T-cell (primary cell): Measurements from ENCODE around the gene FBXL4. TPM values are rescaled to one million over a fixed set of nuclear protein-coding genes. Genes with fewer than 3 reads are reported as not detected.

Source experiments
- ATAC-seq, 4 experiments: fragments of 200-7000 bp in 3 of 4; fragments of 150-1000 bp in 1 of 4; cut with Tn5 transposase; replicated peaks in 1 of 4; 1 replicate in 3 of 4; 2 replicates in 1 of 4; pipeline ENCODE4 v1.10.0; 2021; ENCODE audit warnings: moderate library complexity in 3 of 4, mild to moderate bottlenecking in 2 of 4, moderate number of reproducible peaks in 1 of 4
- CTCF ChIA-PET, 2 donors: fragments of 300-600 bp; sonication (Branson Sonifier 250); formaldehyde crosslinking; loops; one replicate each; lab custom pipeline; 2022; ENCODE audit warnings: antibody characterized with exemption in 2 of 2; lab: Charles Lee
- POLR2A ChIA-PET, 2 donors: fragments of 300-600 bp; sonication (Branson Sonifier 250); formaldehyde crosslinking; loops; one replicate each; lab custom pipeline; 2022; ENCODE audit warnings: antibody characterized with exemption in 2 of 2; lab: Charles Lee
- DNase-seq, 35 experiments: peaks; one replicate each; pipeline versions ENCODE4 v3.0.0 to v3.0.0-alpha.2; 2013 to 2023
- H3K27ac ChIP-seq: one replicate; pipeline ENCODE4 v1.5.1; 2013; ENCODE audit warnings: low read length
- H3K27me3 ChIP-seq, 2 experiments: replicated peaks in 1 of 2; 1 replicate in 1 of 2; 2 replicates in 1 of 2; pipeline versions ENCODE4 v1.6.1 to v1.7.0; 2013; ENCODE audit warnings: low read length in 1 of 2, mixed read lengths in 1 of 2; ENCODE audit not compliant: control insufficient read depth in 2 of 2, insufficient read depth in 2 of 2; ENCODE audit errors: extremely low read depth in 1 of 2
- H3K36me3 ChIP-seq, 2 donors: 1 replicate in 1 of 2; 2 replicates in 1 of 2; pipeline versions ENCODE4 v1.6.1 to v1.7.0; 2013; ENCODE audit warnings: low read length in 1 of 2; ENCODE audit not compliant: control insufficient read depth in 2 of 2, insufficient read depth in 1 of 2; ENCODE audit errors: extremely low read depth in 1 of 2
- H3K4me1 ChIP-seq, 2 experiments: 1 replicate in 1 of 2; 2 replicates in 1 of 2; pipeline versions ENCODE4 v1.6.1 to v1.7.0; 2013; ENCODE audit warnings: low read length in 2 of 2, mixed read lengths in 1 of 2; ENCODE audit not compliant: insufficient read depth in 2 of 2, control insufficient read depth in 1 of 2; ENCODE audit errors: extremely low read depth in 1 of 2
- H3K4me3 ChIP-seq, 2 donors: 1 replicate in 1 of 2; 2 replicates in 1 of 2; pipeline versions ENCODE4 v1.5.1 to v1.7.0; 2013; ENCODE audit warnings: mild to moderate bottlenecking in 2 of 2, low read length in 1 of 2, moderate library complexity in 1 of 2; ENCODE audit not compliant: control insufficient read depth in 1 of 2; ENCODE audit errors: extremely low read depth in 1 of 2
- H3K9me3 ChIP-seq: 2 replicates; pipeline ENCODE4 v1.7.0; 2013
- H3K27ac Mint-ChIP-seq, 2 donors: one replicate each; pipeline ENCODE4 v1.8.0; 2020 to 2021; ENCODE audit warnings: mild to moderate bottlenecking in 2 of 2, mixed read lengths in 2 of 2
- H3K27me3 Mint-ChIP-seq, 2 donors: one replicate each; pipeline ENCODE4 v1.8.0; 2021 to 2022; ENCODE audit warnings: mixed read lengths in 2 of 2
- H3K36me3 Mint-ChIP-seq: one replicate; pipeline ENCODE4 v1.8.0; 2021; ENCODE audit warnings: mixed read lengths
- H3K4me1 Mint-ChIP-seq, 3 donors: one replicate each; pipeline ENCODE4 v1.8.0; 2020 to 2022; ENCODE audit warnings: mixed read lengths in 3 of 3, mild to moderate bottlenecking in 1 of 3
- H3K4me3 Mint-ChIP-seq, 3 donors: one replicate each; pipeline ENCODE4 v1.8.0; 2020 to 2022; ENCODE audit warnings: mild to moderate bottlenecking in 3 of 3, mixed read lengths in 3 of 3, moderate library complexity in 3 of 3
- H3K9me3 Mint-ChIP-seq, 3 donors: one replicate each; pipeline ENCODE4 v1.8.0; 2020 to 2022; ENCODE audit warnings: mixed read lengths in 3 of 3
- WGBS: methylation state at CpG from one replicate; pipeline ENCODE4 v1.1.5; 2013; ENCODE audit warnings: missing lambda C conversion rate; ENCODE audit not compliant: insufficient coverage; 5-methylcytosine and 5-hydroxymethylcytosine counted together
- total RNA-seq, 35 experiments: library from RNA in 6 of 35; stranded (reverse) in 6 of 35; fragments of 120-200 nt in 1 of 35; gene quantifications; one replicate each; pipeline versions ENCODE4 v1.2.1 to v1.2.4 and lab custom pipeline; 2013 to 2026

Gene FBXL4
- total RNA-seq, 5 donors from 2014 or later (not counting 1 experiment from before 2014, with no cell fraction given): 13.4 to 19.5 (median 15.9) TPM

DNA sequence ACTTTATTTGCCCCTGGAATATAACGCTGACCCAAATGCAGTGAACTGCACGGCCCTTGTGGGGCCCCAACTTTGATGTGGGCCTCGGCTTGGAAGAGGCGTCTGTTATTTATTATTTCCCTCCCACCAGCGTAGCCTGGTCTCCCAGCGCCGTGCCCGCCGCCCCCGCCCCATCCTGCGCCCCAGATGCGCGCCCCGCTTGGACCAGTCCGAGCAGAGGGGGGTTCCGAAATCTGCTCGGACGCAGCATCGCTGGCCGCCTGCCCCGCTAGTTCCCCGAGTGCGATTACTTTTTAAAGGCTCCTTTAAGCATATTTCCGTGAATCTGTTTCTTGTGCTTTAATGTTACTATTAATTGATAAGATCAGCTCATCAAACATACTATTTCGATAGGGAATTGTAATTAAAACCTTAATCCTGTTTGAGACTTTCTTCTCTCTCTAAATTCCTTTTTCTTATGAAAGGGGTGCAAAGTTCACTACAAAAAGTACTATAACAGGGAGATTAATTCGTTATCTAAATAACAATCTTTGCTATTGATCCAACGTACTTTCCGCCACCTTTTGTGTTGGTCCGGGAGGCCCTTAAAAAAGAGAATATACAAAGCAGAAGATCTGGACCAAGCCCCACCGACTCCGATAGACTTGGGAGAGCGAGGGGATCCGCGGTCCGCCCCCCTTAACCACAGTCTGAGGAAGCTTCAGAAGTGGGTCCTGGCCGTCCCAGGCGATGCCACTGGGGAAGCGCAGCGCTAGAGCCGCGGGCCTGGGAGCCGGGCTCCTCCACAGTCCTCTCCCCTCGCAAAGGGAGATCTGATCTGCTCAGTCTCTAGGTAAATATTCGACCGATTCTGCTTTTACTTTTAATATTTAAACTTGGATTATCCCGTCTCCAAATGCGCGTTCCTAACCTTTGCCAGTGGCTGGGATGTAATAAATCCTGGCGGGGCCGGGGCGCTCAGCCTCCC is 103.2 kb downstream of the FBXL4 start:
- H3K9me3 Mint-ChIP-seq: no peaks in the 10 kb centered on the region
- Histone ChIP-seq H3K9me3 (no peaks in the 10 kb centered on the region), H3K36me3 (no peaks in the 10 kb centered on the region), H3K4me1 (peaks cover 6 to 40% of the 10 kb centered on the region in 2 experiments), H3K27me3 (peaks cover 38 to 79% of the 10 kb centered on the region in 2 experiments), H3K4me3 (peak overlapping the region in 1 of 2 donors; percentile 51), H3K27ac (no peak overlapping the region)
- no peak for ATAC-seq
- H3K4me1 Mint-ChIP-seq: peaks cover 30 to 34% (median 34%) of the 10 kb centered on the region in 3 donors
- H3K27ac Mint-ChIP-seq: peak overlapping the region in 1 of 2 donors; percentile 49
- peaks cover 12% of the 10 kb centered on the region for H3K36me3 Mint-ChIP-seq
- CTCF ChIA-PET: interaction anchor here in 1 of 2 donors (1.4 kb wide), 1 partner anchor 1658 kb away, joined by 3 read pairs; no protein-coding TSS in a partner anchor
- POLR2A ChIA-PET: no interaction called here
- peak overlapping the region; percentile 21 to 69 (median 39) for H3K4me3 Mint-ChIP-seq
- H3K27me3 Mint-ChIP-seq: peaks cover 80 to 85% of the 10 kb centered on the region in 2 donors
- DNase-seq: peak in 2 of 35 experiments; percentile 3 to 14
- 4% methylated on average over 30 of the region's 51 CpGs for WGBS

DNA sequence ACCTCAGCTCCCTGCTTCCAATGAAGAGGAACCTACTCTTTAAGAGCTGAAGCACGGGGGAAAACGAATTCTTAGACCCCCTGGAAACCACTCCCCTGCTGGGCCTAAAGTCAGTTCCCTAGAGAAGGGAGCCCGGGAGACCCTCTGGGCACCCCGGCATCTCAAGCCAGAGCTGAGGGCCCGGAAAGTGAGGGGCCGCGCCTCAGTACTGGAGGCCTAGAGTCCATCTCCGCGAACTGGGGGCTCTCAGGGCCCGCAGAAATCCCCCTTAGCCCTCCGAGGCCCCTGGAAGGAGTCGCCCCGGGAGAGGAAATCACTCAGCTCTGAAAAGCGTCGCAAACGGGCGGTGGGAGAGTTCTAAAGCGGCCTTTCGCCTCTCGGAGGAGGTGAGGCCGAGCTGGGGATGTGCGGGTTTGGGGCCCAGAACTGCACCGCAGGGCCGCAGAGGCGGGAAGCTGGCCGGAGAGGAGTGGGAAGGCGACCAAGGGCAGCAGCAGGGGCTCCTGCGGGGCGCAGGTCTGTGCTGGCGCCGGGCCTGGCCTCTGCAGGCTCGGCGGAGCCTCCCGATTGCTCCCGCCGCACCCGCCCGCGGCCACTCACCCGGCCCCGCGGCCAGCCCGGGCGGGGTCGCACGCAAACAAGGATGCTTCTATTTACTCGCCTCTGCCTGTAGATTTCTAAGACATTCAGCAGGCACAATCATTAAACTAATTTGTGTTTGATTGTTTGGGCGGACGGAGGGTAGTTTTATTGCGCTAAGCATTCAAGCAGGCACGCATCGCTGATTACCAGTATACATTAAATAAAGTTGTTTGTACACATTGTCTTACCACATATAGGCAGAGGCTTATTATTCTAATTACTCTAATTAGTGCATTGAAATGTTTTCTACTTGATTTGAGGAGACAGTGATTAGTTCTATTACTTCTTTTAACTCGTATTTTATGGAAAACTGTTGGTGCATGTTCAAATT is 104.2 kb downstream of the FBXL4 start:
- 10% methylated on average over 43 of the region's 53 CpGs for WGBS
- Mint-ChIP-seq H3K4me3 (peak overlapping the region in 1 of 3 donors; percentile 69), H3K9me3 (no peaks in the 10 kb centered on the region), H3K36me3 (peaks cover 5% of the 10 kb centered on the region), H3K27ac (no peak overlapping the region), H3K27me3 (peaks cover 78 to 83% of the 10 kb centered on the region in 2 donors), H3K4me1 (peaks cover 30 to 32% (median 32%) of the 10 kb centered on the region in 3 donors)
- Histone ChIP-seq H3K4me3 (no peak overlapping the region), H3K27ac (no peak overlapping the region), H3K27me3 (peaks cover 32 to 73% of the 10 kb centered on the region in 2 experiments), H3K9me3 (no peaks in the 10 kb centered on the region), H3K4me1 (peaks cover 5 to 39% of the 10 kb centered on the region in 2 experiments), H3K36me3 (no peaks in the 10 kb centered on the region)
- CTCF ChIA-PET: interaction anchor here in 1 of 2 donors (1.1 kb wide), 1 partner anchor 22 kb away, joined by 3 read pairs; no protein-coding TSS in a partner anchor
- DNase-seq (peak in 1 of 35 experiments; percentile 4), ATAC-seq (peak in 1 of 4 experiments; percentile 9)
- POLR2A ChIA-PET: no interaction called here

DNA sequence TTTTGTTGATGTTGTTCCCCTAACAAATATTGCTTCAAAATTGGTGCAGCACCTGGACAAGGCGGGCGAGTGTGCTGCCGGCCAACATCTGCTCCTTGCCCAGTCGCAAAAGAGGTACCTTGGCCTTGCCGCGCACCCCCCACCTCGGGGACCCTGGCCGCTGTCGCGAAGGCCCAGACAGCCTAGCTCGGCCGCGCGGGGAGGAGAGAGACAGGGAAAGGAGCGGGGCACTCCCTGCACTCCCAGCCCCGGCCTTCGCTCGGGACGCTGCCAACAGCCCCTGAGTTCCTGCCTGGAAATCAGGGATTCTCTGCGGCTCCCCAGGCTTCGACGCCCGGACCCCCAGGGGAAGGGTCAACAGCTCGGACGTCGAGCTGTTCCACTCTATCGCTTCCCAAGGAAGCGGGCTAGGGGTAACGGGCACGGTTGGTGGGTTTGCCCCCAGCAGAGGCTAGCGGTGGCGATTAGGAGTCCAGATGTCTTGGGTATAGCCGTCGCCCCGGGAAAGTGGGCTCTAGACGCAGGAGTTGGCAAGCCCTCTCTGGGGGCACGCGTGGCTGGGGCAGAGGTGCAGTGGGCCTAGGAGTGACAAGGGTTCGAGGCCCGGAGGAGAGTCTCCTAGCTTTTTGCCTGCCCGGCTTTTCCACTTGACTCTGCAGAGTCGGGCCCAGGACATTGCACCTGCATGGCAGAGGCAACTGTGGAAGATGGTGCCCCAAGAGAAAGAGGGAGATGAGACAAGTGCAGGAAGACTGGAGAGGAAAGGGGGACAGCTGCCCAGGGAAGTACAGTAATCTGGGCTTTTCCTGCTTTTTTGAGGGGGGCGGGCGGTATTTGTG is 105.2 kb downstream of the FBXL4 start:
- DNase-seq (no peak), ATAC-seq (no peak)
- Histone ChIP-seq H3K4me3 (no peak overlapping the region), H3K4me1 (peaks cover 4 to 29% of the 10 kb centered on the region in 2 experiments), H3K36me3 (no peaks in the 10 kb centered on the region), H3K9me3 (no peaks in the 10 kb centered on the region), H3K27ac (no peak overlapping the region), H3K27me3 (peaks cover 36 to 68% of the 10 kb centered on the region in 2 experiments)
- H3K4me3 Mint-ChIP-seq: peak overlapping the region in 1 of 3 donors; percentile 57
- H3K36me3 Mint-ChIP-seq: peaks cover 5% of the 10 kb centered on the region
- peaks cover 27 to 30% (median 27%) of the 10 kb centered on the region in 3 donors for H3K4me1 Mint-ChIP-seq
- WGBS: 10% methylated on average over 42 of the region's 44 CpGs
- ChIA-PET CTCF (interaction anchor here in 1 of 2 donors (1.1 kb wide), 1 partner anchor 21 kb away, joined by 3 read pairs; no protein-coding TSS in a partner anchor), POLR2A (no interaction called here)
- no peak overlapping the region for H3K27ac Mint-ChIP-seq
- peaks cover 84 to 88% of the 10 kb centered on the region in 2 donors for H3K27me3 Mint-ChIP-seq
- no peaks in the 10 kb centered on the region for H3K9me3 Mint-ChIP-seq

DNA sequence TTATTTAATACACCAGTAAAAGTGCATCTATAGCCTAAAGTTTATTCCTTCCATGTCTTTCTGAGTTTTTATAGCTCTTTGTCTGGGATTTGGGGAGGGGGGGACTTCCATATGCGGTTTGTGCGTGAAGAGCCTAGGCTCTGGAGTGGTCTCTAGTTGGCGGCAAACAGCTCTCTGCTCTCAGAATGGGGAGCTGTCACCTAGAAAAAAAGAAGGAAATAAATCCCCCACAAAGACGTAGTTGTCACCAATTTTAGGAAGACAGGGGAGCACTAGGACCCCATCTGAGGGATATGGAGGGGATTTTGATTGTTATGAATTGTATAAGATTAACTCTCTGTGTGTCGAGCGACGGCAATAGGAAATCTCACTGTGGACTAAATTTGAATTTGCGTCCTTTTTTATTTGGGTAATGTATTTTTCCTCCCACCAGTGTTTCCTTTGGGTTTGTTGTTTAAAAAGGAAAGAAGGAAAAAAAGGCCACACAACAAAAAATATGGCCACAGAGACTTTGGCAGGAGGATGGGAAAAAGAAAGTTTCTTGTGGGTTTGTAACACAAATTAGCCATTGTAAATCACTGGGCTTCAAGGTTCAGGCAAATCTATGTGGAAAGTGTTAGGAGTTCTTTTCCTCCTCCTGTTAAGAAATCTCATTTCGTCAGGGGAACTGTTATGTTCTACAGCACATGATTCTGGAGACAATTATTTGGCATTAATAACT is 106.0 kb downstream of the FBXL4 start:
- Histone ChIP-seq H3K27me3 (peaks cover 31 to 60% of the 10 kb centered on the region in 2 experiments), H3K36me3 (no peaks in the 10 kb centered on the region), H3K9me3 (no peaks in the 10 kb centered on the region), H3K27ac (no peak overlapping the region), H3K4me3 (no peak overlapping the region), H3K4me1 (peaks cover 4 to 25% of the 10 kb centered on the region in 2 experiments)
- Mint-ChIP-seq H3K9me3 (no peaks in the 10 kb centered on the region), H3K27me3 (peaks cover 84 to 87% of the 10 kb centered on the region in 2 donors), H3K4me1 (peaks cover 27 to 32% (median 28%) of the 10 kb centered on the region in 3 donors), H3K27ac (no peak overlapping the region), H3K36me3 (peaks cover 3% of the 10 kb centered on the region), H3K4me3 (no peak overlapping the region)
- ChIA-PET CTCF (interaction anchor here in 1 of 2 donors (0.6 to 0.8 kb wide), 2 partner anchors 281 to 1656 kb away, joined by 3 read pairs; no protein-coding TSS in a partner anchor), POLR2A (interaction anchor here in 1 of 2 donors (0.7 kb wide), 1 partner anchor 84 kb away, joined by 3 read pairs; no protein-coding TSS in a partner anchor)
- DNase-seq (no peak), ATAC-seq (no peak)
- WGBS: no CpG with 5 or more reads among the region's 9 CpGs

DNA sequence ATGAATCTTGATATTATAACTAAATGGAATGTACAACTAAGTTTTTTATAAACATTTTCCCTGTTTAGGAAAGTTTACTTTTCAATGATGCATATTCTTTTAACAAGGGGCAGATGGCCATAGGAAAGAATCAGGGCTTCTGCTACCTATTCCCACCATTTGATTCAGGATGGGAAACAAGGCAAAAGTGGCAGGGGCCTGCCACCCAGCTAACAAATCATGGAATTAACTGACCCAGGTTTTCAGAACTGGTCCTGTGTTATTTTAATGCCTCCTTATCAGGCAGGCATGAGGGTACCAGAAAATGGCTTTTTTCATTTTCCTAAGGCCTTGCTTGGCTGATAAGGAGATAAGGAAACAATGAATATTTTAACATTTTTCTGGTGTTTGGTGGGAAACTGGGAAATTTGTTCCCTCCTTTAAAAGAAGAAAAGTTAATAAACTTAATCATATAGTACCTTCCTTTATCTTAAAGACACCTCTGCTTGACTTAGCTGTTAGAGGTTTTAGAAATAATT is 106.7 kb downstream of the FBXL4 start:
- CTCF ChIA-PET: interaction anchor here in 1 of 2 donors (0.6 to 0.8 kb wide), 3 partner anchors 280 to 1655 kb away, joined by 3 read pairs; no protein-coding TSS in a partner anchor

More for the DNA sequence above, 106.7 kb downstream of the FBXL4 start:
- Histone ChIP-seq H3K9me3 (no peaks in the 10 kb centered on the region), H3K36me3 (no peaks in the 10 kb centered on the region), H3K4me3 (no peak overlapping the region), H3K27me3 (peaks cover 31 to 59% of the 10 kb centered on the region in 2 experiments), H3K4me1 (peaks cover 4 to 28% of the 10 kb centered on the region in 2 experiments), H3K27ac (no peak overlapping the region)
- H3K27me3 Mint-ChIP-seq: peaks cover 83 to 86% of the 10 kb centered on the region in 2 donors
- H3K27ac Mint-ChIP-seq: no peak overlapping the region
- no peak overlapping the region for H3K4me3 Mint-ChIP-seq
- H3K9me3 Mint-ChIP-seq: no peaks in the 10 kb centered on the region
- DNase-seq (no peak), ATAC-seq (no peak)
- peaks cover 27 to 37% (median 33%) of the 10 kb centered on the region in 3 donors for H3K4me1 Mint-ChIP-seq
- H3K36me3 Mint-ChIP-seq: no peaks in the 10 kb centered on the region
- POLR2A ChIA-PET: interaction anchor here in 1 of 2 donors (0.7 kb wide), 1 partner anchor 83 kb away, joined by 3 read pairs; no protein-coding TSS in a partner anchor
